ENCODE measurements around the gene GPI.

- TF ChIP-seq CTCF (IDR thresholded peaks at IDR 0.05): no peak
- TF ChIP-seq POLR2A (IDR thresholded peaks at IDR 0.05): no peak
Measured at GRCh38 chr19:34321735-34322134, 43.3 kb upstream of the GPI start.

Data from uterus (tissue), 2 donors.